ENCODE results near the gene UNK. TPM values are rescaled to one million over a fixed set of nuclear protein-coding genes. Genes with fewer than 3 reads are reported as not detected.

UNK gene
- total and polyA plus RNA-seq, 2 of the 13 experiments (the other 11 are each of a cell fraction or from before 2014, with no cell fraction given) = 31.6 to 33.0 TPM

- TF ChIP-seq SIN3A (IDR thresholded peaks at IDR 0.05; ENCODE audit: borderline replicate concordance, low read depth, low read length) (no peak), ZNF253 (CRISPR knock-in tag; IDR thresholded peaks at IDR 0.05; ENCODE audit: borderline replicate concordance) (peak; percentile 80; the same call in 1 of the 2 replicates), ZNF331 (CRISPR knock-in tag; IDR thresholded peaks at IDR 0.05) (peak; percentile 9; the same call in 1 of the 2 replicates), ZNF784 (CRISPR knock-in tag; IDR thresholded peaks at IDR 0.05; ENCODE audit: borderline replicate concordance) (no peak), ETV5 (CRISPR knock-in tag; IDR thresholded peaks at IDR 0.05; ENCODE audit: borderline replicate concordance) (peak; percentile 57; the same call in 1 of the 2 replicates), RBM39 (IDR thresholded peaks at IDR 0.05; ENCODE audit: low read depth, low read length, poor library complexity, severe bottlenecking) (no peak), NFIB (CRISPR knock-in tag; IDR thresholded peaks at IDR 0.05; ENCODE audit: borderline replicate concordance) (no peak), ZBTB38 (CRISPR knock-in tag; IDR thresholded peaks at IDR 0.05) (0 out of 2 replicates have a peak, but pooled peaks have one; percentile 6), ZNF260 (CRISPR knock-in tag; IDR thresholded peaks at IDR 0.05; ENCODE audit: borderline replicate concordance, low read depth) (no peak), ZMYM4 (CRISPR knock-in tag; IDR thresholded peaks at IDR 0.05) (no peak; the same call in 1 of the 2 replicates), HNRNPLL (IDR thresholded peaks at IDR 0.05; ENCODE audit: low read depth, low read length, poor library complexity, severe bottlenecking) (no peak), ZNF766 (CRISPR knock-in tag; IDR thresholded peaks at IDR 0.05; ENCODE audit: borderline replicate concordance) (no peak), ZBTB49 (CRISPR knock-in tag; IDR thresholded peaks at IDR 0.05; ENCODE audit: borderline replicate concordance) (no peak), ASH2L (IDR thresholded peaks at IDR 0.05; ENCODE audit: insufficient read length, low read depth, low read length) (no peak), SMAD9 (CRISPR knock-in tag; IDR thresholded peaks at IDR 0.05) (no peak), YY1 (IDR thresholded peaks at IDR 0.05; ENCODE audit: insufficient read depth, insufficient replicate concordance, low read depth, low read length) (no peak)
- TF ChIP-seq, protein P1, sequence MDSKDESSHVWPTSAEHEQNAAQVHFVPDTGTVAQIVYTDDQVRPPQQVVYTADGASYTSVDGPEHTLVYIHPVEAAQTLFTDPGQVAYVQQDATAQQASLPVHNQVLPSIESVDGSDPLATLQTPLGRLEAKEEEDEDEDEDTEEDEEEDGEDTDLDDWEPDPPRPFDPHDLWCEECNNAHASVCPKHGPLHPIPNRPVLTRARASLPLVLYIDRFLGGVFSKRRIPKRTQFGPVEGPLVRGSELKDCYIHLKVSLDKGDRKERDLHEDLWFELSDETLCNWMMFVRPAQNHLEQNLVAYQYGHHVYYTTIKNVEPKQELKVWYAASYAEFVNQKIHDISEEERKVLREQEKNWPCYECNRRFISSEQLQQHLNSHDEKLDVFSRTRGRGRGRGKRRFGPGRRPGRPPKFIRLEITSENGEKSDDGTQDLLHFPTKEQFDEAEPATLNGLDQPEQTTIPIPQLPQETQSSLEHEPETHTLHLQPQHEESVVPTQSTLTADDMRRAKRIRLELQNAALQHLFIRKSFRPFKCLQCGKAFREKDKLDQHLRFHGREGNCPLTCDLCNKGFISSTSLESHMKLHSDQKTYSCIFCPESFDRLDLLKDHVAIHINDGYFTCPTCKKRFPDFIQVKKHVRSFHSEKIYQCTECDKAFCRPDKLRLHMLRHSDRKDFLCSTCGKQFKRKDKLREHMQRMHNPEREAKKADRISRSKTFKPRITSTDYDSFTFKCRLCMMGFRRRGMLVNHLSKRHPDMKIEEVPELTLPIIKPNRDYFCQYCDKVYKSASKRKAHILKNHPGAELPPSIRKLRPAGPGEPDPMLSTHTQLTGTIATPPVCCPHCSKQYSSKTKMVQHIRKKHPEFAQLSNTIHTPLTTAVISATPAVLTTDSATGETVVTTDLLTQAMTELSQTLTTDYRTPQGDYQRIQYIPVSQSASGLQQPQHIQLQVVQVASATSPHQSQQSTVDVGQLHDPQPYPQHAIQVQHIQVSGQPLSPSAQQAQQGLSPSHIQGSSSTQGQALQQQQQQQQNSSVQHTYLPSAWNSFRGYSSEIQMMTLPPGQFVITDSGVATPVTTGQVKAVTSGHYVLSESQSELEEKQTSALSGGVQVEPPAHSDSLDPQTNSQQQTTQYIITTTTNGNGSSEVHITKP (CRISPR knock-in tag; IDR thresholded peaks at IDR 0.05; ENCODE audit: low read depth) = peak; percentile 92
- TF ChIP-seq, protein P2, sequence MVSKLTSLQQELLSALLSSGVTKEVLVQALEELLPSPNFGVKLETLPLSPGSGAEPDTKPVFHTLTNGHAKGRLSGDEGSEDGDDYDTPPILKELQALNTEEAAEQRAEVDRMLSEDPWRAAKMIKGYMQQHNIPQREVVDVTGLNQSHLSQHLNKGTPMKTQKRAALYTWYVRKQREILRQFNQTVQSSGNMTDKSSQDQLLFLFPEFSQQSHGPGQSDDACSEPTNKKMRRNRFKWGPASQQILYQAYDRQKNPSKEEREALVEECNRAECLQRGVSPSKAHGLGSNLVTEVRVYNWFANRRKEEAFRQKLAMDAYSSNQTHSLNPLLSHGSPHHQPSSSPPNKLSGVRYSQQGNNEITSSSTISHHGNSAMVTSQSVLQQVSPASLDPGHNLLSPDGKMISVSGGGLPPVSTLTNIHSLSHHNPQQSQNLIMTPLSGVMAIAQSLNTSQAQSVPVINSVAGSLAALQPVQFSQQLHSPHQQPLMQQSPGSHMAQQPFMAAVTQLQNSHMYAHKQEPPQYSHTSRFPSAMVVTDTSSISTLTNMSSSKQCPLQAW (CRISPR knock-in tag; IDR thresholded peaks at IDR 0.05) = peak; percentile 55
- TF ChIP-seq, protein P3, sequence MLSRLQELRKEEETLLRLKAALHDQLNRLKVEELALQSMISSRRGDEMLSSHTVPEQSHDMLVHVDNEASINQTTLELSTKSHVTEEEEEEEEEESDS (CRISPR knock-in tag; IDR thresholded peaks at IDR 0.05; ENCODE audit: borderline replicate concordance) = no peak
Measured at GRCh38 chr17:75848523-75849278, 64.1 kb downstream of the UNK start (continued).

Measured in HepG2 (cell line).